GM15510 (cell line): Measurements from ENCODE around the gene SPSB3.

Experiments
- POLR2A ChIP-seq: IDR thresholded peaks from 3 replicates; pipeline ENCODE4 v1.6.1; 2011; ENCODE audit warnings: borderline replicate concordance; ENCODE audit not compliant: insufficient read length; ENCODE audit errors: extremely low read depth

SPSB3 gene

GRCh38 chr16:1800701-1801100, 18.3 kb upstream of the SPSB3 start:
- no peak for TF ChIP-seq POLR2A

DNA sequence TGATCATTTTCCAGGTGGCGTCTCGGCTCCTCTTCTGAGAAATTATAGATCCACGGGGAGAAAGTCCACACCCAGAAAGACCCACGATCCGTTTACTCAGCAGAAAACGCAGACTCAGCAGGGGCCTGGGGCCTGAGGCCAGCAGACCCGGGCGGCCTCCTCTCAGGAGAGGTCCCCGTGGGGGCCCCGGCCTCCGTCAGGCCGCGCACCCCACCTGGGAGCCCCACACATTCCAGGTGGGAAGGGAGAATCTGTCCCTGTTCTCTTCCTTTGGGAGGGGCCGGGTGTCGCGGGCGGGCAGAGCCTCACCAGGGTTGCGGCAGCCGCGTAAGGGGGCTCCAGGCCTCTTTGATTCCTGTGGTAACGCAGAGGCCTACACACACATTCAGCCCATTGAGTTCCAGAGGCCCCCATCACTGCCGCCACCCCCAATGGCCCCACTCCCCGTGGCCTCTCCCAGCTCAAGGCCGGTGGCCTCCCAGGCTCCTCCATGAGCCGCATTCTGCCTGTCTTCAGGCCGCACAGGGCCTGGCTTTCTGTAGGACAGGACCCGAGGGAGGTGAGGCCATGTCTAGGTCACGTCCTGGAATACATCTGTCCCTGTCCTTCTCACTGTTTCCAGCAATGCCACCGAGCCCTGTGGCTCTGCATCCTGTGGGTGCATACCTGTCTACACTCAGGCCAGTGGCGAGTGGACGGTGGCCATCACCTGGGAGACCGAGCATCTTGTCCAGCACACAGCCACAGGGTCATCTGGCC, 12.7 kb upstream of the SPSB3 start:
- TF ChIP-seq POLR2A: no peak

DNA sequence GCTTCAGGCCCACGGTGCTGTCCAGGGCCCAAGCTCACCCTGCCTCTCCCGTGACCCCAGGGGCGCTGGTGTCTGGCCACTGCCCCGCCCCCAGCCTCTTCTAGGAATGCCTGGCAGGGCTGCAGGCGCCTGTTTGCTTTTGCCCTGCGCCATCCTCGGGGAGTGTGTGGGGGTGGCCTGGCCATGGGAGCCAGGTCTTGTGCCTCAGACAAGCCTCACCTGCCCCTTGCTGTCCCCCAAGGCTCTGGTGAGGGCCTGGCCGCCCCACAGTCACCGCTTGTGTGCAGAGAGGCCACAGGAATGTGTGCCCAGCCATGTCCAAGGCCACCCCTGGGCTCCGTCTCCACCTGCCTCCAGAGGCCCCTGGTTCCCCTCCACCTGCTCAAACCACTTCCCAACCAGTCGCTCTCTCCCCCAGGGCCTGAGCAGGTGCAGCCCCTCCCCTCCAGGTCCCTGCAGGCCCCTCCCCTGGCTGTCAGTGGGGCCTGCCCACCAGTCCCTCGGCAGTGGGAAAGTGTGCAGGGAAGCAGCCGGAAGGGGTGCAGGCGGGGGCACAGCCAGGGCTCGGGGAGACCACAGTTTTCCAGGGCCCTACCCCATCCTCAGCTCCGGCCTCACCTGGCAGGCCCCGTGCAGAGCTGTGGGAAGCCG, 12.0 kb upstream of the SPSB3 start:
- no peak for TF ChIP-seq POLR2A

GRCh38 chr16:1793578-1794220, 11.3 kb upstream of the SPSB3 start, which contains the start of gene IGFALS:
IGFALS (minus strand) TSS chr16:1793705; CDS start chr16:1793652, 53 bp downstream.
- TF ChIP-seq POLR2A: no peak

GRCh38 chr16:1792836-1793577, 10.6 kb upstream of the SPSB3 start:
- no peak for TF ChIP-seq POLR2A

GRCh38 chr16:1791943-1792812, 9.8 kb upstream of the SPSB3 start:
- TF ChIP-seq POLR2A: no peak

DNA sequence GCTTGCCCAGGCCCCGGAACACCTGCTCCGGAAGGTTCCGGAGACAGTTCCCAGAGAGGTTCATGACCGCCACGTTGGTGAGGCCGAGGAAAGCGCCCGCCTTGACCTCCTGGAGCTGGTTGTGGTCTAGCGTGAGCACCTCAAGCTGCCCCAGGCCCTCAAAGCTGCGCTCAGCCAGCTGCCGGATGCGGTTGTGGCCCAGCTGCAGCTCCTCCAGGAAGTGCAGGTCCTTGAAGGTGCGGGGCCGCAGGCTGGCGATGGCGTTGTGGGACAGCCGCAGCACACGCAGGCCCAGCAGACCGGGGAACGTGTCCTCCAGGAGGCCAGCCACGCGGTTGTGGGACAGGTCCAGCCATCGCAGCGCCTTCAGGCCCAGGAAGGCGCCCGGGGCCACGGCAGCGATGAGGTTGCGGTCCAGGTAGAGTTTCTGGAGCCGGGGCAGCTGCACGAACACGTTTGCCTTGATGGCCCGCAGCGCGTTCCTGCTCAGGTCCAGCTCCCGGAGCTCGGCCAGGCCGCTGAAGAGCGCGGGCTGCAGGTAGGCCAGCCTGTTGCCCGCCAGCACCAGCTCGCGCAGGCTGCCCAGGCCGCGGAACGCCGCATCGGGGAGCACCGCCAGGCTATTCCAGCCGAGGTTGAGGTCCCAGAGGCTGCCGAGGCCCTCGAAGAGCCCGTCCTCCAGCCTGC, 9.0 kb upstream of the SPSB3 start:
- TF ChIP-seq POLR2A: no peak

DNA sequence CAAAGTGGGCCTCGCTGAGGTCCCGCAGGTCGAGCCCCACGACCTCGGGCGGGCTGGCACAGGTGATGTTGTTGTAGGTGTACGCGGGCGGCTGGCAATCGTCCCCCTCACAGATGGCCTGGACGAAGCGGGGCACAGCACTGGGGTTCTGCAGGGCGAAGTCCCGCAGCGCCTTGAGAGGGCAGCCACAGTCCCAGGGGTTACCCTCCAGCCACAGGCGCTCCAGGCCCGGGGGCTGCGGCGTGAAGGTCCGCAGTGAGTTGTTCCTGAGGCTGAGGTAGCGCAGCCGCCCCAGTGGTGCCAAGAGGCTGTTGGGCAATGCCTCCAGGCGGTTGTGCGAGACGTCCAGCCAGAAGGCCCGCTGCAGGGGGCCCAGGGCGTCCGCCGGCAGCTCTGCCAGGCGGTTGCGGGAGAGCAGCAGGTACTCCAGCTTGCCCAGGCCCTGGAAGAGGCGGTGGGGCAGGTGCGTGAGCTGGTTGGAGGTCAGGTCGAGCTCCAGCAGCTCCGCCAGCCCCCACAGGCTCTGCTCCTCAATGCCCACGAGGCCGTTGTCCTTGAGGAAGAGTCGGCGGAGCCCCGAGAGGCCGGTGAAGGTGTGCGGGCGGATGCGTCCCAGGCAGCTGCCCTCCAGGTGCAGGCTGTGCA, 8.4 kb upstream of the SPSB3 start:
- no peak for TF ChIP-seq POLR2A

GRCh38 chr16:1790261-1790610, 7.9 kb upstream of the SPSB3 start:
- TF ChIP-seq POLR2A: no peak

DNA sequence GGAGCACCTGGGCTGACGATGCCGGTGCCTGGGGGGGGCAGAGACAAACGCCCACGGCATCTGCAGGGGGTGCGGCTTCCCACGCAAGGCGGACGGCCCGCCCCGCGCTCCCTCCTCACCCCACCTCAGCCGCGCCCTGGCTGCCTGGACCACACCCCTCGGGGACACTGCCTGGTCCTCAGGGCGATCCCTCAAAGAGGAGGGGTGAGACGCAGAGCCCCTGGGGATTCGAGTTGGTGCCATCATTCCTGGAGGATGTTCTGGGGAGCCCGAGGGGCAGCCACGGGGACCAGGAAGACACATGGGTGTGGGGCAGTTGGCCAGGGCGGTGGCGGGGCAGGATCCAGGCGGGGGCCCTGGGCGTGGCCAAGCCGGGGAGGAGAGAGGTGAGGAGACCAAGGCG, 7.3 kb upstream of the SPSB3 start:
- no peak for TF ChIP-seq POLR2A

GRCh38 chr16:1788708-1789100, 6.3 kb upstream of the SPSB3 start:
- no peak for TF ChIP-seq POLR2A

DNA sequence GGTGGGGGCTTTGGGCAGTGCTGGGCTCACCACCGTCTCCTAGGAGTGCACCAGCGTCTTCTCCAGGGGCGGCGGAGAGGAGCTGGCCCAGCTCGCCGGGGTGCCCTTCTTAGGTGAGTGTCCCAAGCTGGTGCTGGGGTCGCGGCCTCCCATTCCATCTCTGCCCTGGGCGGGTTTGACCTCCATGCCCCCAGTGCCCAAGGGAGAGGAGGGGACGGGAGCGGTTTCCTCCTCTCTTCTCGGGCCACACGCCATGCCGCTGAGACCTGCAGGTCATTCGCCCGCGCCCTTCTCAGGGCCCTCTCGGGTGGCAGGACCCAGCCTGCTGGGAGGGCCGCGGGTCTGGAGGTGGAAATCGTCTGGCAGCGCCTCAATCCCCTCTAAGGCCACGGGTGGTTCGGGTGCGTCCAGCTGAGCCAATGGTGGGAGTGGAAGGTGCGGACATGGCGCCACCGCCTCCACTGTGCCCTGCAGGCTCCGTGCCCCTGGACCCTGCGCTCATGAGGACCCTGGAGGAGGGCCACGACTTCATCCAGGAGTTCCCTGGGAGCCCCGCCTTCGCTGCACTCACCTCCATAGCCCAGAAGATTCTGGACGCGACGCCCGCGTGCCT, 5.8 kb upstream of the SPSB3 start:
- no peak for TF ChIP-seq POLR2A
